ENCODE results near the gene NAV2. TPM values are rescaled to one million over a fixed set of nuclear protein-coding genes. Genes with fewer than 3 reads are reported as not detected.

The NAV2 gene
- total RNA-seq, 1 donor from 2014 or later: 44.8 TPM

DNA sequence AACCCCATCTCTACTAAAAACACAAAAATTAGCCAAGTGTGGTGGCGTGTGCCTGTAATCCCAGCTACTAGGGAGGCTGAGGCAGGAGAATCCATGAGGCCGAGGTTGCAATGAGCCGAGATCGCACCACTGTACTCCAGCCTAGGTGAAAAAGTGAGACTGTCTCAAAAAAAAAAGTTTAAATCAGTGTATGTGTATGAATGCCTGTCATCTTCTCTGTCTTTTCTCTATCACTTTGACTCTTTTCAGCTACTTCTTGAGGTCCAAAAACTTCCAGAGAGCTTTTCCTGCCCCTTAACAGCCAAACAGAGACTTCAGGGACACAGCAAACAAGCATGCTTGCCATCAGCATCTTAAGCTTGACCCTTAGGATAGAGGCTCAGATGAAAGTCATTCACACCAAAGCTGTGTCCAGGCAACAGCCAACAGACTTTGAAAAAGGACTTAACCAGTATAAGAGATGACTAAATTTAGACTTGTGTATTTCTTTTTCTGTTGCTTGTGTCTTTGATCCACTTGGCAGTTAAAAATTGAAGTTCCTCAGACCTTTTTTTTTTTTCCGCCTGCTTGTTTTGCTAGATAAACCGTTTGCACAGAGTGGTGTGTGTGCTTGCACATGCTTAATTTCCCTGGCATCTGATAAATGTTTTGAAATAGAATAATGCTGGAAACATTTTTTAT, 295.7 kb downstream of the NAV2 start:
- TF ChIP-seq, protein P1, sequence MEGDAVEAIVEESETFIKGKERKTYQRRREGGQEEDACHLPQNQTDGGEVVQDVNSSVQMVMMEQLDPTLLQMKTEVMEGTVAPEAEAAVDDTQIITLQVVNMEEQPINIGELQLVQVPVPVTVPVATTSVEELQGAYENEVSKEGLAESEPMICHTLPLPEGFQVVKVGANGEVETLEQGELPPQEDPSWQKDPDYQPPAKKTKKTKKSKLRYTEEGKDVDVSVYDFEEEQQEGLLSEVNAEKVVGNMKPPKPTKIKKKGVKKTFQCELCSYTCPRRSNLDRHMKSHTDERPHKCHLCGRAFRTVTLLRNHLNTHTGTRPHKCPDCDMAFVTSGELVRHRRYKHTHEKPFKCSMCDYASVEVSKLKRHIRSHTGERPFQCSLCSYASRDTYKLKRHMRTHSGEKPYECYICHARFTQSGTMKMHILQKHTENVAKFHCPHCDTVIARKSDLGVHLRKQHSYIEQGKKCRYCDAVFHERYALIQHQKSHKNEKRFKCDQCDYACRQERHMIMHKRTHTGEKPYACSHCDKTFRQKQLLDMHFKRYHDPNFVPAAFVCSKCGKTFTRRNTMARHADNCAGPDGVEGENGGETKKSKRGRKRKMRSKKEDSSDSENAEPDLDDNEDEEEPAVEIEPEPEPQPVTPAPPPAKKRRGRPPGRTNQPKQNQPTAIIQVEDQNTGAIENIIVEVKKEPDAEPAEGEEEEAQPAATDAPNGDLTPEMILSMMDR (IDR thresholded peaks at IDR 0.05): no peak
- Histone ChIP-seq H3K27ac (no peak overlapping the region), H3K9me3 (no peaks in the 10 kb centered on the region), H3K36me3 (no peaks in the 10 kb centered on the region), H3K4me1 (no peaks in the 10 kb centered on the region), H3K4me3 (no peak overlapping the region), H3K27me3 (no peaks in the 10 kb centered on the region)
- DNase-seq: no peak
- ATAC-seq: no peak
- intact Hi-C loops (cut with DNase I): no loop called here

DNA sequence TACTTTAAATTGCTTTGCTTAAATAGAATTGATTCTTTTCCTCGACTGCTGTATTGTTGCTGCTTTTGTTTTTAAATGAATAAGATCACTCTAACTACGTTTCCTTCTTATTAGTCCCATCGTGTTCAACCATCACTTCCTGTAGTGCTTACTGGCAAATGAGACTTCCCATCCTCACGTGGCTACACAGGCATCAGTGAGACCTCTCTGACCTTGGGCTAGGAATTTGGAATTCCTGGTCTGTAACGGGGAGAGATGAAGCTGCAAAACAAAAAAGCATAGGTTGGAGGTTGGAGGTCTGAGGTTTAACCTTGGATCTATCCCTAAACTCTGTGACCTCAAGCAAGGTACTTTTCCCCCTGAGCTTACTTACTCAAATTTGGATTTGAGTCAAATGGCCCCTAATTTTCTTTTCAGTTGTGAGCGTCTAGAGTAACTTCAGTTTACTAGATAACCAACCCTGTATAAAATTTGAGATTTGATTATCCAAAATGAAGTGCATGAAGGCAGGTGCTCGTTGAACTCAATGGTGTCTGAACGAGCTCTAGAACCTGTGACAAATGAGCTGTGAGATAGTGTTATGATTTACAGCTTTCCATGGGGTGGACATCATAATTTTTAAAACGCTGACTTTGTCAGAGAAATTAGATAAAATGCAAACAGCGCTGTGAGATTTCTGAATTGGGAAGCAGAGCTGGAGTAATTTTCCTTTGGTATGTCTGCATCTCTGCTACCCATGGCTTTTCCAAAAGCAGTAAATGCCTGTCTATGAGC, 296.4 kb downstream of the NAV2 start:
- H3K36me3 ChIP-seq: no peaks in the 10 kb centered on the region
- H3K4me1 ChIP-seq: no peaks in the 10 kb centered on the region
- H3K27ac ChIP-seq: no peak overlapping the region
- ATAC-seq: no peak
- intact Hi-C loops (cut with DNase I): no loop called here
- DNase-seq: no peak
- H3K27me3 ChIP-seq: no peaks in the 10 kb centered on the region
- H3K9me3 ChIP-seq: no peaks in the 10 kb centered on the region
- TF ChIP-seq, protein P1 (IDR thresholded peaks at IDR 0.05): no peak
- H3K4me3 ChIP-seq: no peak overlapping the region

DNA sequence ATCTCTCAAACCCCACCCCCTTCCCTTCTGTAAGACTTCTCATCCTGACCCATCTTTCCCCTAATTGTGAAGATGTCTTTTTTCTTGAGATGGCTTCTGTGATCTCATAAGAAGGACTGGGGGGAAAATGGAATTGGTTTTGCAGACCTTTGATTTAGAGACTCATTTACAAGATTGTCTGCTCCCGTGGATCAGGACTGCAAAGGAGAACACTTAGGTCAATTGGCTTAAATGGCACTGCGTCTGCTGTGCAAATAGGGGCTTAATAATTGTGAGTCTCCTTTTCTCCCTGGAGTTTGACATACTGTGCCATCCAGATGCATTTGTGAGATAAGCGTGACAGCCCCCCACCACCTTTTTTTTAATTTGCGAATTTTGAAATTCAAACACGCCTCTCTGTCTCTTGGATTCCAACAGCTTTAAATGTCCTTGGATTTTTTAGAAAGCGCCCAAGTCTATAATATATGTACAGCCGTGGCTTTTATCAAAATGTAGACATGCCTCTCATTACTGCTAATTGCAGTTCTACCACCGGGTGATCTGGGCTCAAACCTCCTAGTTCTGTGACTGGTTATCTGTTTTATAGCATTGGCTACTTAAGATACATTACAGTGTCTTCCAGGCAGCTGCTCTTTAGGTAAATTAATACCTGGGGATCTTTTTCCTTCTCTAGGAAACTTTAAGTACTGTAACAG, 297.7 kb downstream of the NAV2 start:
- DNase-seq: no peak
- Histone ChIP-seq H3K4me3 (no peak overlapping the region), H3K4me1 (no peaks in the 10 kb centered on the region), H3K27ac (no peak overlapping the region), H3K36me3 (no peaks in the 10 kb centered on the region), H3K9me3 (no peaks in the 10 kb centered on the region), H3K27me3 (no peaks in the 10 kb centered on the region)
- TF ChIP-seq, protein P1 (IDR thresholded peaks at IDR 0.05): no peak
- ATAC-seq: no peak
- intact Hi-C loops (cut with DNase I): no loop called here

DNA sequence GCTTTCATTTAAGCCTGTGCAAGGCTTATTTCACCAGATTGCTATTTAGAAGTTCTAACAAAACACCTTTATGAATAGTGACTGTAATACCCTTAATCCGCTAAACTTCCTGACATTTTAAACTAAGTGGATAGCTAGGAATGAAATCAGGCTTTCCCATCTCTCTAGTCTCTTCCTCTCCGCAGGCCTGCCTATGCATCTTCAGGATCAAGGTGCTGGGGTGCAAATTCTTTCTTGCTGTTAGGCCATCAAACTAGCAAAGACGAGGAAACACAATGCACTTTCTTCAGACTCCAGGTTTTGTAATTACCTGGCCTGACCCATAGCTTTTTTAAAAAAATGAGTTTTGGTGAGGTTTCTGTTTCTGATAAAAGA, 298.2 kb downstream of the NAV2 start:
- H3K27ac ChIP-seq: no peak overlapping the region
- H3K27me3 ChIP-seq: no peaks in the 10 kb centered on the region
- H3K4me1 ChIP-seq: no peaks in the 10 kb centered on the region

DNA sequence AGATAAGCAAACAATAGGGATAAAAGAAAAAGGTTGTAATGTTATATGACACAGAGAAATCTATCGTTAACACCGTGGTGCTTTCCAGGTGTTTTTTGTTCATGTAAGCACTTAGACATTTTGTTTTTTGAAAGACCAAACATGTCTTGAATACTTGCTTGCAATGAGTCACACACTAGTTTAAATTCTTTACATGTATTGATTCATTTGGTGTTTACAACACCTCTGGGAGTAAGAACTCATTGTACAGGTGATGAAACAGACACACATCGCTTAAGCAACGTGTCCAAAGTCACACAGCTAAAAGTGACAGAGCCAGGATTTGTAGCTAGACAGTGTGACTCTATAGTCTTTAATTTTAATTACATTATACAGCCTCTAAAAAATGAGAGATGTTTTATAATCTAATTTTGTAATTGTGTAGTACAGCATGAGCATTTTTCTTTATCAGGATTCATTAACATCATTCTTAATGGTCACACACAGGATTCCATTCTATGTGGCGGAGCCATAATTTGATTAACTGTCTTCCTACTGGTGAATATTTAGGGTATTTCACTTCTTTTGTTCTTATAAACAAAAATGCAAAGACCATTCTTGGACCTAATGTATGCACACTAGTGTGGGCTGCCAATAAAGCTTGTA, 298.8 kb downstream of the NAV2 start:
- Histone ChIP-seq H3K4me1 (no peaks in the 10 kb centered on the region), H3K4me3 (no peak overlapping the region), H3K9me3 (no peaks in the 10 kb centered on the region), H3K36me3 (no peaks in the 10 kb centered on the region), H3K27ac (no peak overlapping the region), H3K27me3 (no peaks in the 10 kb centered on the region)
- TF ChIP-seq, protein P1 (IDR thresholded peaks at IDR 0.05): no peak
- intact Hi-C loops (cut with DNase I): no loop called here
- DNase-seq (no peak), ATAC-seq (peak; percentile 57)

More for the DNA sequence above, 298.2 kb downstream of the NAV2 start:
- H3K36me3 ChIP-seq: no peaks in the 10 kb centered on the region
- no peak for DNase-seq
- H3K4me3 ChIP-seq: no peak overlapping the region
- H3K9me3 ChIP-seq: no peaks in the 10 kb centered on the region
- ATAC-seq: no peak
- intact Hi-C loops (cut with DNase I): no loop called here
- TF ChIP-seq, protein P1 (IDR thresholded peaks at IDR 0.05): no peak

Data from upper lobe of right lung (tissue), 1 donor.